ENCODE results near the gene VTI1B. TPM values are rescaled to one million over a fixed set of nuclear protein-coding genes. Genes with fewer than 3 reads are reported as not detected.

The VTI1B gene
- total RNA-seq, 2 donors from 2014 or later, result 116 to 121 TPM

DNA sequence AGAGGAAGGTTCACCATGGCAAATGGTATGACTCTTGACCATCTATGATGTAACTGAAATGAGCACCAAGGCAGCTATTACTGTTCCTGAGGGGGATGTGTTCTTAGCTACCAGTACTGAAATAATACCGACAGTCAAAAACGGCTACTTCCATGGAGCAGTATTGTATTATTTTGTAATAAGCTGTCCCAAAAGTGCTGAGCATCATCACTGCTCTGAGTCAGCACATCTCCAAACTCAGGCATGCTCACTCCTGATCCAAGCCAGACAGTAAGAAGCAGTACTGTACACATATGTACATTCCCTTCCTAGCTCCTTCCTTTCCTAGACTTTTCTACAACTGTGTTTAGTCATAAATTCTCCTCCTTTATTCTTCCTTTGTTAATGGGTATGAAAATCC, 8.6 kb downstream of the VTI1B start:
- H3K9ac ChIP-seq (ENCODE audit: low read depth in 2 of 2, low read length in 2 of 2), result no peak overlapping the region
- intact Hi-C loops (cut with DNase I), result loop anchor here (2.0 to 10.0 kb wide), 3 partner anchors 47 to 241 kb away; partner anchors contain the start of gene ARG2
- no peak for DNase-seq
- H3K9me3 ChIP-seq, result no peaks in the 10 kb centered on the region
- no peaks in the 10 kb centered on the region for H3K27me3 ChIP-seq
- TF ChIP-seq, protein P1, sequence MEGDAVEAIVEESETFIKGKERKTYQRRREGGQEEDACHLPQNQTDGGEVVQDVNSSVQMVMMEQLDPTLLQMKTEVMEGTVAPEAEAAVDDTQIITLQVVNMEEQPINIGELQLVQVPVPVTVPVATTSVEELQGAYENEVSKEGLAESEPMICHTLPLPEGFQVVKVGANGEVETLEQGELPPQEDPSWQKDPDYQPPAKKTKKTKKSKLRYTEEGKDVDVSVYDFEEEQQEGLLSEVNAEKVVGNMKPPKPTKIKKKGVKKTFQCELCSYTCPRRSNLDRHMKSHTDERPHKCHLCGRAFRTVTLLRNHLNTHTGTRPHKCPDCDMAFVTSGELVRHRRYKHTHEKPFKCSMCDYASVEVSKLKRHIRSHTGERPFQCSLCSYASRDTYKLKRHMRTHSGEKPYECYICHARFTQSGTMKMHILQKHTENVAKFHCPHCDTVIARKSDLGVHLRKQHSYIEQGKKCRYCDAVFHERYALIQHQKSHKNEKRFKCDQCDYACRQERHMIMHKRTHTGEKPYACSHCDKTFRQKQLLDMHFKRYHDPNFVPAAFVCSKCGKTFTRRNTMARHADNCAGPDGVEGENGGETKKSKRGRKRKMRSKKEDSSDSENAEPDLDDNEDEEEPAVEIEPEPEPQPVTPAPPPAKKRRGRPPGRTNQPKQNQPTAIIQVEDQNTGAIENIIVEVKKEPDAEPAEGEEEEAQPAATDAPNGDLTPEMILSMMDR (IDR thresholded peaks at IDR 0.05), result no peak
- no peaks in the 10 kb centered on the region for H3K36me3 ChIP-seq
- peaks cover 3% of the 10 kb centered on the region for H3K4me1 ChIP-seq
- no peak overlapping the region for H3K27ac ChIP-seq
- no peak overlapping the region for H3K4me3 ChIP-seq

DNA sequence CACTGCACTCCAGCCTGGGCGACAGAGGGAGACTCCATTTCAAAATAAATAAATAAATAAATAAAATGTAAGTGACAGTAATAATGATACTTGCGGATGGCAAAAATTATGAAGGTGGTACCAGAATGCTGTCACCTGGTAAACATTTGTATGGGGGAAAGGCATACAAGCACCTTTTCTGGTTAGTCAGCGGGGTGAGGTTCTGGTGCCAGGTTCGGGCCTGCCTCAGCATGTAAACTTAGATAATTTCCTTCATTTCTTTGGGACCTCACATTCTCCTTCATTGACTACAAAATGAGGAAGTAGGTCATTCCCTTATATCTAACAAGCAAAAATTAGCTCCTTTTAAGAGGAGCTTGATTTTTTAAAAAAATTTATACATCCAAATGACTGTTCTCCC, 10.8 kb downstream of the VTI1B start:
- Histone ChIP-seq H3K9ac (ENCODE audit: low read depth in 2 of 2, low read length in 2 of 2) (no peak overlapping the region), H3K27me3 (no peaks in the 10 kb centered on the region), H3K9me3 (no peaks in the 10 kb centered on the region), H3K36me3 (no peaks in the 10 kb centered on the region), H3K4me3 (no peak overlapping the region), H3K27ac (no peak overlapping the region), H3K4me1 (peaks cover 3% of the 10 kb centered on the region)
- intact Hi-C loops (cut with DNase I), result loop anchor here (10.0 kb wide), 1 partner anchor 239 kb away; no protein-coding TSS in a partner anchor
- DNase-seq, result no peak
- TF ChIP-seq, protein P1 (IDR thresholded peaks at IDR 0.05), result no peak

GRCh38 chr14:67653651-67654280, 20.7 kb downstream of the VTI1B start:
- no peak for DNase-seq
- Histone ChIP-seq H3K4me1 (no peaks in the 10 kb centered on the region), H3K27me3 (no peaks in the 10 kb centered on the region), H3K36me3 (peaks cover 4% of the 10 kb centered on the region), H3K9ac (ENCODE audit: low read depth in 2 of 2, low read length in 2 of 2) (no peak overlapping the region), H3K4me3 (no peak overlapping the region), H3K9me3 (no peaks in the 10 kb centered on the region), H3K27ac (no peak overlapping the region)
- intact Hi-C loops (cut with DNase I), result no loop called here
- TF ChIP-seq, protein P1 (IDR thresholded peaks at IDR 0.05), result no peak

- no peaks in the 10 kb centered on the region for H3K4me1 ChIP-seq
- no peak overlapping the region for H3K4me3 ChIP-seq
- H3K27me3 ChIP-seq, result no peaks in the 10 kb centered on the region
- intact Hi-C loops (cut with DNase I), result no loop called here
- H3K9me3 ChIP-seq, result no peaks in the 10 kb centered on the region
- DNase-seq, result no peak
- H3K36me3 ChIP-seq, result peaks cover 4% of the 10 kb centered on the region
- H3K27ac ChIP-seq, result no peak overlapping the region
- TF ChIP-seq, protein P1 (IDR thresholded peaks at IDR 0.05), result no peak
- no peak overlapping the region for H3K9ac ChIP-seq (ENCODE audit: low read depth in 2 of 2, low read length in 2 of 2)
These were observed 22.2 kb downstream of the VTI1B start for GRCh38 chr14:67652189-67652588.

DNA sequence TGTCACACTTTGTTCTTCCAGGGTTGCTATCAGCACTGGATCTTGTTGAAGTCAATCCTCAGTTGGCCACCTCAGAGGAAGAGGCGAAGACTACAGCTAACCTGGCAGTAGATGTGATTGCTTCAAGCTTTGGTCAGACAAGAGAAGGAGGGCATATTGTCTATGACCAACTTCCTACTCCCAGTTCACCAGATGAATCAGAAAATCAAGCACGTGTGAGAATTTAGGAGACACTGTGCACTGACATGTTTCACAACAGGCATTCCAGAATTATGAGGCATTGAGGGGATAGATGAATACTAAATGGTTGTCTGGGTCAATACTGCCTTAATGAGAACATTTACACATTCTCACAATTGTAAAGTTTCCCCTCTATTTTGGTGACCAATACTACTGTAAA, 23.7 kb downstream of the VTI1B start:
- no peak overlapping the region for H3K4me3 ChIP-seq
- no peaks in the 10 kb centered on the region for H3K9me3 ChIP-seq
- H3K27ac ChIP-seq, result no peak overlapping the region
- no peaks in the 10 kb centered on the region for H3K27me3 ChIP-seq
- no peak for DNase-seq
- H3K36me3 ChIP-seq, result peaks cover 4% of the 10 kb centered on the region
- H3K9ac ChIP-seq (ENCODE audit: low read depth in 2 of 2, low read length in 2 of 2), result no peak overlapping the region
- intact Hi-C loops (cut with DNase I), result no loop called here
- H3K4me1 ChIP-seq, result no peaks in the 10 kb centered on the region
- TF ChIP-seq, protein P1 (IDR thresholded peaks at IDR 0.05), result no peak
